Hepatocyte (in vitro differentiated cells): ENCODE results near the gene DACT2.
"Not testable (repeated sequence)": the region's sequence is repeated elsewhere in the genome, so short reads cannot be mapped to it uniquely, and the experiment has no call there.

ENCODE experiments used
- CTCF ChIP-seq: fragments of 200-600 bp; sonication (generic); IDR thresholded peaks from 2 replicates; pipeline ENCODE4 v1.5.1; 2016; ENCODE audit warnings: antibody characterized with exemption, mild to moderate bottlenecking; ENCODE audit not compliant: poor library complexity
- EZH2 ChIP-seq: fragments of 200-600 bp; sonication (generic); IDR thresholded peaks from 2 replicates; pipeline ENCODE4 v1.6.1; 2016; ENCODE audit warnings: antibody characterized with exemption, mild to moderate bottlenecking, borderline replicate concordance
- EZH2phosphoT487 ChIP-seq: fragments of 200-600 bp; sonication (generic); IDR thresholded peaks from one replicate; pipeline ENCODE4 v1.6.1; 2018; ENCODE audit warnings: antibody characterized with exemption, mild to moderate bottlenecking, low read depth, moderate library complexity; ENCODE audit not compliant: unreplicated experiment, severe bottlenecking

GRCh38 chr6:168281314-168281713 is 38.3 kb downstream of the DACT2 start:
- not testable (repeated sequence) for TF ChIP-seq CTCF, EZH2phosphoT487, EZH2
